ENCODE measurements around the gene CCDC192. TPM values are rescaled to one million over a fixed set of nuclear protein-coding genes. Genes with fewer than 3 reads are reported as not detected.

CCDC192 gene
- total RNA-seq, 2 donors from 2014 or later = not detected

DNA sequence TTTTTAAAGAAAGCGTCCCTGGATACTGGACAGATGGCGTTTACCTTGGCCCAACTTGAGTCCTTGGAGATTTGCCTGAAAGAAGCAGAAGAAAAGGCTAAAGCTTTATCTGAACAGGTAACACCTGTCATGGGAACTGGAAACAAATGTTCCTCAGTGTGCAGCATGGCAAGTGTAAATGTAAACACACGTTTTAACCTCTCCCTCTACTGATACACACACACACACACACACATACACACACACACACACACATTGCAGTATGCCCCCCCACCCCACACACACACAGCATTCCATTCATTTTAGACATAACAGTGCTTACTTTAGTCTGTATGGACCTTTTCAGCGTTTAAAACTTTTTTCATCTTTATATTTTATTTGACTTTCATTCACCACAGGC, 51.1 kb downstream of the CCDC192 start:
- no peaks in the 10 kb centered on the region for H3K27me3 ChIP-seq
- no peaks in the 10 kb centered on the region for H3K36me3 ChIP-seq (replicated peaks in 1 of 2; ENCODE audit: insufficient read depth in 1 of 2, low read depth in 2 of 2)
- peaks cover 37% of the 10 kb centered on the region for H3K4me1 ChIP-seq
- 13 to 15% methylated on average over 4 of the region's 4 CpGs for WGBS, 2 donors
- TF ChIP-seq POLR2A (IDR thresholded peaks at IDR 0.05) = no peak
- TF ChIP-seq, protein P1, sequence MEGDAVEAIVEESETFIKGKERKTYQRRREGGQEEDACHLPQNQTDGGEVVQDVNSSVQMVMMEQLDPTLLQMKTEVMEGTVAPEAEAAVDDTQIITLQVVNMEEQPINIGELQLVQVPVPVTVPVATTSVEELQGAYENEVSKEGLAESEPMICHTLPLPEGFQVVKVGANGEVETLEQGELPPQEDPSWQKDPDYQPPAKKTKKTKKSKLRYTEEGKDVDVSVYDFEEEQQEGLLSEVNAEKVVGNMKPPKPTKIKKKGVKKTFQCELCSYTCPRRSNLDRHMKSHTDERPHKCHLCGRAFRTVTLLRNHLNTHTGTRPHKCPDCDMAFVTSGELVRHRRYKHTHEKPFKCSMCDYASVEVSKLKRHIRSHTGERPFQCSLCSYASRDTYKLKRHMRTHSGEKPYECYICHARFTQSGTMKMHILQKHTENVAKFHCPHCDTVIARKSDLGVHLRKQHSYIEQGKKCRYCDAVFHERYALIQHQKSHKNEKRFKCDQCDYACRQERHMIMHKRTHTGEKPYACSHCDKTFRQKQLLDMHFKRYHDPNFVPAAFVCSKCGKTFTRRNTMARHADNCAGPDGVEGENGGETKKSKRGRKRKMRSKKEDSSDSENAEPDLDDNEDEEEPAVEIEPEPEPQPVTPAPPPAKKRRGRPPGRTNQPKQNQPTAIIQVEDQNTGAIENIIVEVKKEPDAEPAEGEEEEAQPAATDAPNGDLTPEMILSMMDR (IDR thresholded peaks at IDR 0.05) = no peak
- peak; percentile 83 for ATAC-seq
- peak; percentile 39 to 68 (median 44) for DNase-seq
- peak overlapping the region in 1 of 4 donors; percentile 34 for H3K27ac ChIP-seq
- no peak overlapping the region for H3K4me3 ChIP-seq
- intact Hi-C loops (cut with DNase I) = no loop called here
- H3K9me3 ChIP-seq = no peaks in the 10 kb centered on the region

GRCh38 chr5:127754706-127755105, 51.5 kb downstream of the CCDC192 start:
- Histone ChIP-seq H3K36me3 (replicated peaks in 1 of 2; ENCODE audit: insufficient read depth in 1 of 2, low read depth in 2 of 2) (no peaks in the 10 kb centered on the region), H3K4me3 (no peak overlapping the region), H3K27ac (peak overlapping the region in 1 of 4 donors; percentile 34), H3K4me1 (peaks cover 39% of the 10 kb centered on the region), H3K9me3 (no peaks in the 10 kb centered on the region), H3K27me3 (no peaks in the 10 kb centered on the region)
- TF ChIP-seq, protein P1 (IDR thresholded peaks at IDR 0.05) = no peak
- no peak for TF ChIP-seq POLR2A (IDR thresholded peaks at IDR 0.05)
- ATAC-seq (no peak), DNase-seq (peak in 1 of 4 donors; percentile 28)
- intact Hi-C loops (cut with DNase I) = no loop called here
- WGBS, 2 donors = 33 to 35% methylated on average over 2 of the region's 2 CpGs

DNA sequence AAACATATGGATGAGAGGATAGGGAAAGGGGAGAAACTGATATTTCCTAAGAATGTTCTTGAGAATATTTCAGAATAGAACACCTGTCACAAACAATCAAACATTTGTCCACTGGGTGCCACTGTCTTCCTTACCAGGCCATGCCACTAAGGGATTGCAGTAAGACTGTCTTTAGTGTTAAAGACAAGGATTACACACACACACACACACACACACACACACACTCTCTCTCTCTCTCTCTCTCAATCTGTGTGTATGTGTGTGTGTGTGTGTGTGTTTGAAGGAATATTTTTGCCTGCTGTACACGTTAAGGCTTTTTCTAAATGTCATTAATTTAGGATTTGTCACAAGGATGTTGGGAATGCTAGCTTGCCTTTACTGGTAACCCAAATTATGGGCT, 54.4 kb downstream of the CCDC192 start:
- no peak overlapping the region for H3K4me3 ChIP-seq
- 3 to 25% methylated on average over 1 of the region's 1 CpG for WGBS, 2 donors
- H3K4me1 ChIP-seq = peaks cover 39% of the 10 kb centered on the region
- no peaks in the 10 kb centered on the region for H3K36me3 ChIP-seq (replicated peaks in 1 of 2; ENCODE audit: insufficient read depth in 1 of 2, low read depth in 2 of 2)
- DNase-seq (peak; percentile 23 to 58 (median 36)), ATAC-seq (peak; percentile 65)
- no peak overlapping the region for H3K27ac ChIP-seq
- H3K9me3 ChIP-seq = no peaks in the 10 kb centered on the region
- intact Hi-C loops (cut with DNase I) = no loop called here
- TF ChIP-seq, protein P1 (IDR thresholded peaks at IDR 0.05) = peak in 6 of 7 experiments; percentile 16 to 59 (median 54)
- no peak for TF ChIP-seq POLR2A (IDR thresholded peaks at IDR 0.05)
- no peaks in the 10 kb centered on the region for H3K27me3 ChIP-seq

- H3K9me3 ChIP-seq = no peaks in the 10 kb centered on the region
- no peak overlapping the region for H3K4me3 ChIP-seq
- H3K27ac ChIP-seq = no peak overlapping the region
- no peaks in the 10 kb centered on the region for H3K36me3 ChIP-seq (replicated peaks in 1 of 2; ENCODE audit: insufficient read depth in 1 of 2, low read depth in 2 of 2)
- peak in 1 of 4 donors; percentile 6 for DNase-seq
- no peak for TF ChIP-seq POLR2A (IDR thresholded peaks at IDR 0.05)
- TF ChIP-seq, protein P1 (IDR thresholded peaks at IDR 0.05) = no peak
- intact Hi-C loops (cut with DNase I) = no loop called here
- no peaks in the 10 kb centered on the region for H3K27me3 ChIP-seq
- peaks cover 34% of the 10 kb centered on the region for H3K4me1 ChIP-seq
- no peak for ATAC-seq
These were observed 55.6 kb downstream of the CCDC192 start for GRCh38 chr5:127758766-127759283.

DNA sequence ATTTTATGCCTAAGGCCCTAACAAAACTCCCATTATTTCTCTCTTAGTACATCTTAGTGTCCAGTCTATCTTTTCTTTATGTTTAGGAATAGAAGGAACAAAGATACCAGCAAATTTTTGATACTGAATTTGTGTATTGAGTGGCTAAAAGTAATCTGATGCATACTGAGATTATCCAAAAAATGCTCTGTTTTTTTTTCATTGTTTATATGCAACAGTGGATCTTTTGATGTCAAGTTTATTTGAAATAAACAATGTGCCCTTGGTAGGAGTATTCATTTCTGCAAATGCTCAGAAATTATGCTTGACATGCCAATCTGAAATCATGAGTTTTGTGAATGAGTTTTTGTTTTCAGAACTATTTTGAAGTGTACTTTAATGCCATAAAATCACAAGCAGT, 58.7 kb downstream of the CCDC192 start:
- H3K4me1 ChIP-seq = peaks cover 19% of the 10 kb centered on the region
- H3K36me3 ChIP-seq (replicated peaks in 1 of 2; ENCODE audit: insufficient read depth in 1 of 2, low read depth in 2 of 2) = no peaks in the 10 kb centered on the region
- TF ChIP-seq, protein P1 (IDR thresholded peaks at IDR 0.05) = no peak
- no peak for TF ChIP-seq POLR2A (IDR thresholded peaks at IDR 0.05)
- intact Hi-C loops (cut with DNase I) = no loop called here
- H3K4me3 ChIP-seq = no peak overlapping the region
- ATAC-seq (no peak), DNase-seq (no peak)
- no peaks in the 10 kb centered on the region for H3K9me3 ChIP-seq
- H3K27me3 ChIP-seq = no peaks in the 10 kb centered on the region
- H3K27ac ChIP-seq = no peak overlapping the region
